Nephron progenitor cell (in vitro differentiated cells): ENCODE measurements around the gene SPINT4.
A peak's percentile ranks its signal among the peaks of the same experiment; 100 is the strongest.
"Not testable (repeated sequence)": the region's sequence is repeated elsewhere in the genome, so short reads cannot be mapped to it uniquely, and the experiment has no call there.

ENCODE experiments used
- DNase-seq: peaks from one replicate; pipeline ENCODE4 v3.0.0; 2021
- H3K27ac Mint-ChIP-seq: 2 replicates; pipeline ENCODE4 v1.8.0; 2021; ENCODE audit warnings: mild to moderate bottlenecking, moderate library complexity, mixed read lengths
- H3K27me3 Mint-ChIP-seq: 2 replicates; pipeline ENCODE4 v1.8.0; 2021; ENCODE audit warnings: mild to moderate bottlenecking, low read depth, mixed read lengths; ENCODE audit not compliant: poor library complexity
- H3K36me3 Mint-ChIP-seq: 2 replicates; pipeline ENCODE4 v1.8.0; 2021; ENCODE audit warnings: low read depth, mixed read lengths
- H3K4me1 Mint-ChIP-seq: 2 replicates; pipeline ENCODE4 v1.8.0; 2021; ENCODE audit warnings: mixed read lengths
- H3K4me3 Mint-ChIP-seq: 2 replicates; pipeline ENCODE4 v1.8.0; 2021; ENCODE audit warnings: mild to moderate bottlenecking, moderate library complexity, mixed read lengths
- H3K9me3 Mint-ChIP-seq: 2 replicates; pipeline ENCODE4 v1.8.0; 2021; ENCODE audit warnings: mild to moderate bottlenecking, moderate library complexity, mixed read lengths
- TF ChIP-seq, protein P1 (sequence below): fragments of 200-600 bp; sonication (generic); IDR thresholded peaks from 2 replicates; pipeline ENCODE4 v1.5.0; 2021; ENCODE audit warnings: antibody characterized with exemption

SPINT4 gene

GRCh38 chr20:45722047-45722446 is at the start of gene SPINT4:
Gene SPINT4, plus strand, starts transcription at chr20:45722347. Its CDS starts 21 bp downstream, at chr20:45722368.
- H3K27me3 Mint-ChIP-seq = peaks cover 5% of the 10 kb centered on the region
- H3K4me1 Mint-ChIP-seq = no peaks in the 10 kb centered on the region
- peaks cover 25% of the 10 kb centered on the region for H3K9me3 Mint-ChIP-seq
- DNase-seq = no peak
- no peak within 1 kb of the TSS for H3K27ac Mint-ChIP-seq
- no peak within 1 kb of the TSS for H3K4me3 Mint-ChIP-seq
- H3K36me3 Mint-ChIP-seq = no peaks in the 10 kb centered on the region
- TF ChIP-seq, protein P1, sequence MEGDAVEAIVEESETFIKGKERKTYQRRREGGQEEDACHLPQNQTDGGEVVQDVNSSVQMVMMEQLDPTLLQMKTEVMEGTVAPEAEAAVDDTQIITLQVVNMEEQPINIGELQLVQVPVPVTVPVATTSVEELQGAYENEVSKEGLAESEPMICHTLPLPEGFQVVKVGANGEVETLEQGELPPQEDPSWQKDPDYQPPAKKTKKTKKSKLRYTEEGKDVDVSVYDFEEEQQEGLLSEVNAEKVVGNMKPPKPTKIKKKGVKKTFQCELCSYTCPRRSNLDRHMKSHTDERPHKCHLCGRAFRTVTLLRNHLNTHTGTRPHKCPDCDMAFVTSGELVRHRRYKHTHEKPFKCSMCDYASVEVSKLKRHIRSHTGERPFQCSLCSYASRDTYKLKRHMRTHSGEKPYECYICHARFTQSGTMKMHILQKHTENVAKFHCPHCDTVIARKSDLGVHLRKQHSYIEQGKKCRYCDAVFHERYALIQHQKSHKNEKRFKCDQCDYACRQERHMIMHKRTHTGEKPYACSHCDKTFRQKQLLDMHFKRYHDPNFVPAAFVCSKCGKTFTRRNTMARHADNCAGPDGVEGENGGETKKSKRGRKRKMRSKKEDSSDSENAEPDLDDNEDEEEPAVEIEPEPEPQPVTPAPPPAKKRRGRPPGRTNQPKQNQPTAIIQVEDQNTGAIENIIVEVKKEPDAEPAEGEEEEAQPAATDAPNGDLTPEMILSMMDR = no peak

- Mint-ChIP-seq H3K4me3 (no peak overlapping the region), H3K27me3 (peaks cover 4% of the 10 kb centered on the region), H3K27ac (no peak overlapping the region), H3K9me3 (peaks cover 39% of the 10 kb centered on the region), H3K4me1 (no peaks in the 10 kb centered on the region), H3K36me3 (no peaks in the 10 kb centered on the region)
- TF ChIP-seq, protein P1 = no peak
- DNase-seq = no peak
Measured at GRCh38 chr20:45672765-45673164, 49.4 kb upstream of the SPINT4 start.

DNA sequence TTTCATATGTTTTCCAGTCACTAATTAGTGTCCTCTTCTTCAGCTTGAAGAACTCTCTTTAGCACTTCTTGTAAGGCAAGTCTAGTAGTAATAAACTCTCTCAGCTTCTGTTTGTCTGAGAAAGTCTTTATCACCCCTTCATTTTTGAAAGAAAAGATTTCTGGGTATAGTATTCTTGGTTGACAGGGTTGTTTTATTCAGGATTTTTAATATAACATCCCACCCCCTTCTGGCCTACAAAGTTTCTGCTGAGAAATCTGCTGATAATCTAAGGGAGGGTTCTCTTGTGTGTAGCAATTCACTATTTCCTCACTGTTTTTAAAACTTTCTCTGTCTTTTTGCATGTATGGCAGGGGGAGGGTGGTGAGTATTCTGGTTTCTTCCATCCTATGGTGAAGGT is 42.5 kb upstream of the SPINT4 start:
- H3K9me3 Mint-ChIP-seq = peaks cover 46% of the 10 kb centered on the region
- no peak overlapping the region for H3K4me3 Mint-ChIP-seq
- H3K27ac Mint-ChIP-seq = no peak overlapping the region
- TF ChIP-seq, protein P1 = no peak
- peaks cover 21% of the 10 kb centered on the region for H3K4me1 Mint-ChIP-seq
- peaks cover 6% of the 10 kb centered on the region for H3K27me3 Mint-ChIP-seq
- no peak for DNase-seq
- peaks cover 4% of the 10 kb centered on the region for H3K36me3 Mint-ChIP-seq

GRCh38 chr20:45685896-45686295 is 36.3 kb upstream of the SPINT4 start:
- Mint-ChIP-seq H3K4me1 (peaks cover 21% of the 10 kb centered on the region), H3K27me3 (peaks cover 11% of the 10 kb centered on the region), H3K36me3 (no peaks in the 10 kb centered on the region), H3K9me3 (peaks cover 9% of the 10 kb centered on the region), H3K4me3 (no peak overlapping the region), H3K27ac (no peak overlapping the region)
- TF ChIP-seq, protein P1 = peak; percentile 25
- peak; percentile 16 for DNase-seq

- not testable (repeated sequence) for H3K4me3 Mint-ChIP-seq, H3K27me3 Mint-ChIP-seq, H3K4me1 Mint-ChIP-seq, H3K36me3 Mint-ChIP-seq, DNase-seq, H3K27ac Mint-ChIP-seq
- peaks cover 26% of the 10 kb centered on the region for H3K9me3 Mint-ChIP-seq
Measured at GRCh38 chr20:45693346-45693745, 28.8 kb upstream of the SPINT4 start.

- Mint-ChIP-seq H3K27ac (no peak overlapping the region), H3K9me3 (peaks cover 26% of the 10 kb centered on the region), H3K4me1 (no peaks in the 10 kb centered on the region), H3K36me3 (peaks cover 6% of the 10 kb centered on the region), H3K4me3 (no peak overlapping the region), H3K27me3 (no peaks in the 10 kb centered on the region)
- TF ChIP-seq, protein P1 = no peak
- DNase-seq = no peak
Measured at GRCh38 chr20:45695496-45695895, 26.7 kb upstream of the SPINT4 start.
